GM20000 (cell line): ENCODE results near the gene TOMM22.
A peak's percentile ranks its signal among the peaks of the same experiment; 100 is the strongest.

Source experiments
- DNase-seq: peaks from one replicate; pipeline ENCODE4 v3.0.0; 2012; ENCODE audit warnings: low spot score
- CTCF ChIP-seq: IDR thresholded peaks from 2 replicates; pipeline ENCODE4 v1.5.1; 2012; ENCODE audit warnings: mild to moderate bottlenecking, control low read depth; ENCODE audit errors: extremely low read depth, missing control alignments

The TOMM22 gene

GRCh38 chr22:38700789-38701628 is 19.3 kb downstream of the TOMM22 start, which contains the start of gene JOSD1:
JOSD1 (minus strand) TSS chr22:38700943; CDS start chr22:38699987, 956 bp downstream.
- no peak for TF ChIP-seq CTCF
- DNase-seq = peak; percentile 98

DNA sequence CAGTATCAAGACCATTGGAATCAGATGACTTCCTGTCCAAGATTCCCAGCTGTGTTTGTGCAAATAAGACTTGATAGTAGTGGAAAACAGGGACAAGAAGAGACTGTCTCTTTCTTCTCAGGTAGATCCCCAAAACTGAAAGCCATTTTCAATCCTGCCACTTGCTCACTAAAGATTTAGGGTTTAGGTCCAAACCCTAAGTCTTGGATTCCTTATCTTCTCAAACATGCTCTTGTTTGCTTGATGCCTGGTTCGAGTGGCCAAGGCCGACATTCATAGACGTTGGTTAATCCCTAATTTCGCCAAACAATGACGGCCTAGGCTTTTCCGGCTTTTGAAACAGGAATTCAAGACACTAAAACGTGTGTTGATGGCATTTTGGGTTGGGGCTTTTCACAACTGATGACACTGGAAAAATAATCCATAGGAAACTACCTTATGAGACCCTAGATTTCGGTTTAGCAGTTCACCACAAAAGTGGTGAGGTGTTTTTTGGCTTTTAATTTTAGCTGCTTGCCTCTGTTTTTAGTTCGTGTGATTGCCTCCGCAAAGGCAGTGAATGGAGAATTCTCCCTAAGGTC is 23.0 kb downstream of the TOMM22 start:
- no peak for TF ChIP-seq CTCF
- no peak for DNase-seq

GRCh38 chr22:38705235-38706100 is 23.7 kb downstream of the TOMM22 start, which contains the start of gene GTPBP1:
GTPBP1 (plus strand) TSS chr22:38705944; CDS start chr22:38705956, 12 bp downstream.
- no peak for TF ChIP-seq CTCF
- DNase-seq = peak; percentile 98

DNA sequence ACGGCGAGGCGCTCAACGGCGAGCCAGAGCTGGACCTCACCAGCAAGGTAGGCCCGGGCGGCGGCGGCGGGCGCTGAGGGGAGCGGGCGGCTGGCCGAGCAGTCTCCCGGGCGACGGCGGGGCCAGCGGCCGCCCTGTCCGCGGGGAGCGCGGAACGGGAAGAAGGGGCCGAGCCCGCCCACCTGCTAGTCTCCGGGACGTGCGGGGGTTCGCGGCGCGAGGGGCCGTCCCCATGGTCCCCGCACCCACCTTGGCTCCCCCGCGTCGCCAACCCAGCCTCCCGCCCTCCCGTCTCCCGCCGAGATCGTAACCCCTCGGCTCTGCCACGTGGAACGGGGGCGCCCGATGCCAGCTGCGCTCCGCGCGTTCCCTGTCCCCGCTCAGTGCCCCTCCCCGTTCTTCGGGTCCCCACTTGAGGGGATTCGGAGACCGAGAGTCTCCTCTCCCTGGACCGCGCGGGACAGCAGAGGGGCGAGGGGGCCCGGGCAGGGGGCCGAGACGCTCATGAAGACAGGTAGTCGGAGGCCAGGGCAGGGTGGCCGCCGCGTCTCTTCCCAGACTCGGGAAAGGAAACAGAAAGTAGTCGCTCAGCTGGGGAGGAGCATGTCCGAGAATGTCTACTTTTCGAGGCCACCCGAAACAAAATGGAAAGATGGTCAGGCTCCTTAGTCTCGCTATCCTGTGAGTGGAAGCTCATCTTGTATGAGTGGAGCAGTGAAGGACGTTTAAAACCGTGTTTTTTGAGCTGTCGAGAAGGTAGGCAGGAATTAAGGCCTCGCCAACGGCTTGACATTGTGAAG is 24.5 kb downstream of the TOMM22 start:
- no peak for TF ChIP-seq CTCF
- peak; percentile 28 for DNase-seq

GRCh38 chr22:38706901-38707195 is 25.1 kb downstream of the TOMM22 start:
- no peak for TF ChIP-seq CTCF
- DNase-seq = no peak

DNA sequence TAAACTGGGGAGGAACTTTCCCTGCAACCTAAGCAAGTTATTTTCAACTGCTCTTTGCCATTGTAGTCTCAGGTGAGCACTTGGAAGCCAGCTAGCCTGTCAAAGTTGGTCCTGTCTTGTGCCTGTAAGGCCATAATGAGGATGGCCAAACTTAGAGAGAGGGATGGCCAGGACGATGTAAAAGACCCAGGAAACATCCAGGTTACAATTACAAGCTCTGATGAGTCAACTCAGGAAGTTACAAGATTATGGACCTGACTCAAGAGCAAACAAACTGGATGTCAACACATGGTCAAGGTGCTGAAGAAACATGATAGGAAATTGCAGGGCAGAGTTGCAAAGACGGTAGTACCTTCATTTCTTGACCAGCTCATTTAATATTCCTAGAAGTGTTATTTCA is 25.6 kb downstream of the TOMM22 start:
- peak; percentile 29 for DNase-seq
- TF ChIP-seq CTCF = no peak
